ENCODE measurements around the gene KLHL26.

KLHL26 gene

GRCh38 chr19:18601875-18602274 is 35.0 kb upstream of the KLHL26 start:
- no peak for DNase-seq

- DNase-seq: no peak
Observed at GRCh38 chr19:18603255-18603957, 33.4 kb upstream of the KLHL26 start.

- no peak for DNase-seq
Observed at GRCh38 chr19:18603958-18604819, 32.6 kb upstream of the KLHL26 start.

GRCh38 chr19:18604820-18605159 is 32.0 kb upstream of the KLHL26 start:
- no peak for DNase-seq

GRCh38 chr19:18605196-18605545 is 31.7 kb upstream of the KLHL26 start:
- no peak for DNase-seq

GRCh38 chr19:18605546-18606280 is 31.1 kb upstream of the KLHL26 start:
- DNase-seq: no peak

- DNase-seq: no peak
Observed at GRCh38 chr19:18606281-18607225, 30.3 kb upstream of the KLHL26 start, which contains the start of gene CRLF1. TSS of gene CRLF1 (minus strand) at chr19:18606799. CDS start at chr19:18606656, 143 bp downstream.

- peak; percentile 49 for DNase-seq
Observed at GRCh38 chr19:18607226-18608101, 29.4 kb upstream of the KLHL26 start.

GRCh38 chr19:18608102-18608804 is 28.6 kb upstream of the KLHL26 start:
- DNase-seq: no peak

GRCh38 chr19:18608805-18609716 is 27.8 kb upstream of the KLHL26 start:
- DNase-seq: no peak

GRCh38 chr19:18609717-18610051 is 27.1 kb upstream of the KLHL26 start:
- no peak for DNase-seq

- DNase-seq: no peak
Observed at GRCh38 chr19:18610245-18610555, 26.6 kb upstream of the KLHL26 start.

- no peak for DNase-seq
Observed at GRCh38 chr19:18610556-18611326, 26.1 kb upstream of the KLHL26 start.

GRCh38 chr19:18611327-18612050 is 25.3 kb upstream of the KLHL26 start:
- peak; percentile 44 for DNase-seq

- DNase-seq: no peak
Observed at GRCh38 chr19:18612051-18612771, 24.6 kb upstream of the KLHL26 start.

- DNase-seq: peak; percentile 52
Observed at GRCh38 chr19:18612772-18613588, 23.8 kb upstream of the KLHL26 start, which contains the start of gene TMEM59L. TSS of gene TMEM59L (plus strand) at chr19:18612870. CDS start at chr19:18612959, 89 bp downstream.

Measured in activated CD8-positive, alpha-beta memory T cell treated with anti-CD3 and anti-CD28 coated beads, Interleukin-2, amount 50 U/mL, for 4 hours (primary cell).